K562 (cell line): ENCODE results near the gene ETV2. TPM values are rescaled to one million over a fixed set of nuclear protein-coding genes. Genes with fewer than 3 reads are reported as not detected.

Experiments used
- ATAC-seq: fragments of 200-7000 bp; cut with Tn5 transposase; 3 replicates; pipeline ENCODE4 v1.9.1; 2020; ENCODE audit warnings: moderate library complexity
- BruUV-seq: library from RNA; stranded (reverse); fragments of 400-500 nt; replicated peaks from 2 replicates; lab custom pipeline; 2021; lab: Mats Ljungman, UMichigan
- CTCF ChIA-PET: fragments of 300-600 bp; formaldehyde crosslinking; extraction: SDS; loops from one replicate; lab custom pipeline; 2021; ENCODE audit warnings: low intra/inter-chr PET ratio; lab: Yijun Ruan, JAX
- POLR2A ChIA-PET: fragments of 300-600, 350-650 bp; sonication (Branson Sonifier 250); formaldehyde crosslinking; extraction: SDS; loops from one replicate; lab custom pipeline; 2021; ENCODE audit warnings: antibody characterized with exemption, inconsistent platforms; lab: Yijun Ruan, JAX
- DNase-seq, 4 experiments: peaks; one replicate each; pipeline versions ENCODE4 v3.0.0 to v3.0.0-alpha.2; 2011 to 2018; ENCODE audit warnings: low spot score in 3 of 4, mixed read lengths in 3 of 4; ENCODE audit errors: extremely low read depth in 1 of 4
- FAIRE-seq: peaks from 2 replicates; lab custom pipeline; 2011; peaks lifted over from hg19 to GRCh38; lab: Jason Lieb, UNC
- H2AFZ ChIP-seq: 2 replicates; pipeline ENCODE4 v1.6.0; 2011; ENCODE audit warnings: low read depth, low read length, control low read depth, inconsistent platforms
- H3K27ac ChIP-seq: fragments of 200-600 bp; 3 replicates; pipeline ENCODE4 v1.8.0; 2011; ENCODE audit warnings: low read depth, mild to moderate bottlenecking, control low read depth, inconsistent platforms, low read length, moderate library complexity, mixed read lengths; ENCODE audit errors: extremely low read depth
- H3K27me3 ChIP-seq, 2 experiments: fragments of 300-600 bp in 1 of 2; 2 replicates in 1 of 2; 3 replicates in 1 of 2; pipeline versions ENCODE4 v1.6.0 to v1.8.0; 2011; ENCODE audit warnings: inconsistent platforms in 2 of 2, low read length in 2 of 2, mild to moderate bottlenecking in 1 of 2, mixed read lengths in 1 of 2, moderate library complexity in 1 of 2; ENCODE audit not compliant: control insufficient read depth in 2 of 2, insufficient read depth in 2 of 2
- H3K36me3 ChIP-seq: fragments of 300-600 bp; 3 replicates; pipeline ENCODE4 v1.8.0; 2011; ENCODE audit warnings: mild to moderate bottlenecking, low read length, inconsistent platforms; ENCODE audit not compliant: control insufficient read depth, insufficient read depth
- H3K4me1 ChIP-seq, 2 experiments: fragments of 200-600 bp in 1 of 2; replicated peaks in 1 of 2; 2 replicates in 1 of 2; 3 replicates in 1 of 2; pipeline versions ENCODE4 v1.5.1 to v1.8.0; 2011; ENCODE audit warnings: inconsistent platforms in 2 of 2, low read length in 2 of 2, mild to moderate bottlenecking in 1 of 2, mixed read lengths in 1 of 2, moderate library complexity in 1 of 2; ENCODE audit not compliant: control insufficient read depth in 2 of 2, insufficient read depth in 2 of 2
- H3K4me2 ChIP-seq: 2 replicates; pipeline ENCODE4 v1.6.1; 2011; ENCODE audit warnings: low read length, control low read depth, inconsistent platforms, mixed read lengths; ENCODE audit not compliant: insufficient read depth
- H3K4me3 ChIP-seq: fragments of 200-600 bp; sonication (generic), shearing (Covaris generic); 2 replicates; pipeline ENCODE4 v1.5.1; 2016; ENCODE audit warnings: control low read depth, inconsistent platforms
- H3K79me2 ChIP-seq: fragments of 200-600 bp; 3 replicates; pipeline ENCODE4 v1.8.0; 2011; ENCODE audit warnings: low read length, inconsistent platforms; ENCODE audit not compliant: control insufficient read depth, insufficient read depth
- H3K9ac ChIP-seq, 2 experiments: 2 replicates each; pipeline versions ENCODE4 v1.6.0 to v1.6.1; 2011; ENCODE audit warnings: low read depth in 2 of 2, low read length in 2 of 2, control low read depth in 1 of 2, inconsistent platforms in 1 of 2, mild to moderate bottlenecking in 1 of 2, mixed read lengths in 1 of 2; ENCODE audit not compliant: insufficient read depth in 1 of 2
- H3K9me1 ChIP-seq: one replicate; pipeline ENCODE4 v1.6.0; 2011; ENCODE audit warnings: inconsistent platforms, mild to moderate bottlenecking, low read length, moderate library complexity; ENCODE audit not compliant: control insufficient read depth, insufficient read depth
- H3K9me3 ChIP-seq: replicated peaks from 2 replicates; pipeline ENCODE4 v1.5.1; 2011; ENCODE audit warnings: low read depth, low read length, inconsistent platforms; ENCODE audit not compliant: control insufficient read depth, insufficient read depth
- H4K20me1 ChIP-seq: replicated peaks from 2 replicates; pipeline ENCODE4 v1.6.1; 2011; ENCODE audit warnings: low read length, inconsistent platforms, mixed read lengths; ENCODE audit not compliant: control insufficient read depth, insufficient read depth
- ATF7 ChIP-seq: fragments of 450-650 bp; IDR thresholded peaks from 2 replicates; pipeline ENCODE4 v1.7.1; 2014; ENCODE audit warnings: mild to moderate bottlenecking, moderate library complexity
- CBX8 ChIP-seq: fragments of 200-600 bp; sonication (generic); IDR thresholded peaks from 2 replicates; pipeline ENCODE4 v1.6.1; 2012; ENCODE audit warnings: borderline replicate concordance, mixed run types, low read depth, mild to moderate bottlenecking, moderate library complexity, mixed read lengths, low read length, control low read depth, inconsistent platforms; ENCODE audit not compliant: poor library complexity, severe bottlenecking; ENCODE audit errors: extremely low read depth
- EGR1 ChIP-seq: fragments of 450-650 bp; conservative IDR thresholded peaks from 2 replicates; pipeline ENCODE4 v1.6.1; 2017; ENCODE audit warnings: mild to moderate bottlenecking
- ETV6 ChIP-seq, 3 experiments: fragments of 150-350 bp in 1 of 3; sonication (generic) in 1 of 3; formaldehyde crosslinking in 1 of 3; IDR thresholded peaks; 2 replicates each; pipeline versions ENCODE4 v1.6.1 to v1.8.0; 2014 to 2022; ENCODE audit warnings: borderline replicate concordance in 2 of 3, low read depth in 2 of 3, antibody characterized with exemption in 1 of 3, low read length in 1 of 3, mild to moderate bottlenecking in 1 of 3, missing genetic modification reagents in 1 of 3
- FOXP4 ChIP-seq: sonication (generic); formaldehyde crosslinking; IDR thresholded peaks from 2 replicates; pipeline ENCODE4 v1.8.0; 2022; ENCODE audit warnings: mild to moderate bottlenecking, missing genetic modification reagents, borderline replicate concordance
- OTX1 ChIP-seq: fragments of 450-650 bp; formaldehyde crosslinking; IDR thresholded peaks from 2 replicates; pipeline ENCODE4 v1.4.0; 2022; ENCODE audit warnings: mild to moderate bottlenecking
- SLC30A9 ChIP-seq: fragments of 250-450 bp; sonication (Bioruptor Pico); IDR thresholded peaks from 2 replicates; pipeline ENCODE4 v1.8.0; 2022; ENCODE audit warnings: mild to moderate bottlenecking, moderate library complexity
- SMARCE1 ChIP-seq: fragments of 450-650 bp; IDR thresholded peaks from 2 replicates; pipeline ENCODE4 v1.7.1; 2016; ENCODE audit warnings: mild to moderate bottlenecking
- THAP7 ChIP-seq: fragments of 250-450 bp; sonication (Bioruptor Pico); IDR thresholded peaks from 2 replicates; pipeline ENCODE4 v1.5.0; 2021
- ZBTB8A ChIP-seq: fragments of 450-650 bp; IDR thresholded peaks from 2 replicates; pipeline ENCODE4 v1.6.1; 2018; ENCODE audit warnings: mild to moderate bottlenecking, moderate library complexity; ENCODE audit not compliant: partially characterized antibody
- ZBTB9 ChIP-seq: fragments of 450-650 bp; formaldehyde crosslinking; IDR thresholded peaks from 2 replicates; pipeline ENCODE4 v1.4.0; 2020; ENCODE audit warnings: mild to moderate bottlenecking, moderate library complexity
- ZNF224 ChIP-seq: sonication (generic); formaldehyde crosslinking; IDR thresholded peaks from 2 replicates; pipeline ENCODE4 v1.8.0; 2022; ENCODE audit warnings: mild to moderate bottlenecking, missing genetic modification reagents
- ZNF77 ChIP-seq: fragments of 250-450 bp; sonication (Bioruptor Pico); IDR thresholded peaks from 2 replicates; pipeline ENCODE4 v1.5.0; 2020
- WGBS: fragments of 100-300 bp; shearing (Covaris generic); methylation state at CpG from one replicate; pipeline ENCODE4 v1.1.6; 2016; ENCODE audit warnings: low coverage, mixed read lengths; ENCODE audit not compliant: insufficient coverage; ENCODE audit errors: missing lambda C conversion rate; 5-methylcytosine and 5-hydroxymethylcytosine counted together
- in situ Hi-C: fragments of 300-500 bp; cut with MboI; formaldehyde crosslinking; loops from 4 replicates; pipeline ENCODE4 v1.15.0; 2018; ENCODE audit warnings: inconsistent platforms, mixed read lengths
- intact Hi-C: fragments of 100-400 bp; cut with micrococcal nuclease; formaldehyde crosslinking; loops from 2 replicates; pipeline ENCODE4 v1.14.2; 2022
- polyA plus RNA-seq, 8 experiments: library from polyadenylated mRNA; depleted of rRNA in 4 of 8; stranded (reverse) in 5 of 8; unstranded in 3 of 8; fragments of >200 nt; fragmentation: Nextera tagmentation in 2 of 8; fragmentation: Illumina TruSeq in 1 of 8; extraction: Ambion mirVana in 2 of 8; extraction: Trizol in 1 of 8; gene quantifications; 2 replicates each; pipeline versions ENCODE4 v1.2.1 to v1.2.3, GENCODE V29; 2011 to 2014; ENCODE audit warnings: inconsistent platforms in 1 of 8, missing spikeins in 1 of 8
- total RNA-seq, 7 experiments: library from RNA; depleted of rRNA in 6 of 7; stranded (reverse); fragments of >200 nt in 6 of 7; fragmentation: Illumina TruSeq in 2 of 7; extraction: Trizol in 2 of 7; gene quantifications; 2 replicates each; pipeline versions ENCODE4 v1.2.1 to v1.2.3, GENCODE V29; 2011 to 2021; ENCODE audit warnings: low replicate concordance in 1 of 7

ETV2 gene
- total and polyA plus RNA-seq, 9 of the 15 experiments (the other 6 are each of a cell fraction or from before 2014, with no cell fraction given): 0.11 to 3.7 (median 0.55) TPM

- TF ChIP-seq ZBTB9: no peak
- no peak for TF ChIP-seq ZBTB8A
- TF ChIP-seq, all 486 proteins: peak for 147
Observed at GRCh38 chr19:35628565-35629331, 12.8 kb upstream of the ETV2 start, which contains the start of gene RBM42 (continued).

GRCh38 chr19:35629332-35629633, 12.3 kb upstream of the ETV2 start:
- no peaks in the 10 kb centered on the region for H4K20me1 ChIP-seq
- H2AFZ ChIP-seq: peak overlapping the region; percentile 86
- H3K27me3 ChIP-seq: no peaks in the 10 kb centered on the region
- POLR2A ChIA-PET: interaction anchor here (1.0 kb wide), 1 partner anchor 28 kb away, joined by 3 read pairs; no protein-coding TSS in a partner anchor
- peak overlapping the region; percentile 70 for H3K27ac ChIP-seq
- intact Hi-C loops: no loop called here
- peaks cover 42% of the 10 kb centered on the region; the same call in 2 of the 3 replicates for H3K36me3 ChIP-seq
- peaks cover 10% of the 10 kb centered on the region for H3K79me2 ChIP-seq
- CTCF ChIA-PET: no interaction called here
- H3K4me1 ChIP-seq: peaks cover 4 to 20% of the 10 kb centered on the region in 2 experiments; a peak in 3 of 5 replicates
- WGBS: 0% methylated on average over 15 of the region's 15 CpGs
- H3K9me3 ChIP-seq: no peaks in the 10 kb centered on the region
- DNase-seq: no peak
- peak overlapping the region; percentile 100 for H3K4me3 ChIP-seq
- BruUV-seq: TSS peak; percentile 74
- no peaks in the 10 kb centered on the region for H3K9me1 ChIP-seq
- peak overlapping the region; percentile 99 for H3K4me2 ChIP-seq
- ATAC-seq: no peak
- peak overlapping the region; percentile 93 to 99 for H3K9ac ChIP-seq
- no peak for FAIRE-seq
- in situ Hi-C loops: no loop called here
- TF ChIP-seq CBX8: no peak
- TF ChIP-seq ZNF224: no peak
- no peak for TF ChIP-seq OTX1
- TF ChIP-seq ZNF77 (CRISPR knock-in tag): no peak
- 0 out of 2 replicates have a peak, but pooled peaks have one; percentile 0 for TF ChIP-seq EGR1
- TF ChIP-seq ETV6 (IDR thresholded peaks at IDR 0.05; ENCODE audit: borderline replicate concordance in 1 of 2, low read depth in 2 of 2, low read length in 1 of 2): no peak
- no peak for TF ChIP-seq ETV6 (CRISPR knock-in tag; IDR thresholded peaks at IDR 0.05; ENCODE audit: borderline replicate concordance)
- no peak for TF ChIP-seq THAP7
- no peak for TF ChIP-seq SLC30A9 (CRISPR knock-in tag)
- TF ChIP-seq SMARCE1: no peak
- no peak for TF ChIP-seq FOXP4 (CRISPR knock-in tag)
- no peak for TF ChIP-seq ATF7
